ENCODE measurements around the gene RSAD2.

- TF ChIP-seq PRDM4 (tag by site-specific recombination; IDR thresholded peaks at IDR 0.05) (no peak), CTCF (tag by site-specific recombination; IDR thresholded peaks at IDR 0.05) (no peak), ZNF140 (tag by site-specific recombination; IDR thresholded peaks at IDR 0.05) (no peak), REST (tag by site-specific recombination; IDR thresholded peaks at IDR 0.05) (no peak), ZNF837 (tag by site-specific recombination; IDR thresholded peaks at IDR 0.05) (no peak), YY2 (tag by site-specific recombination; IDR thresholded peaks at IDR 0.05) (no peak), PRDM10 (tag by site-specific recombination; IDR thresholded peaks at IDR 0.05) (no peak), ZNF114 (tag by site-specific recombination; IDR thresholded peaks at IDR 0.05) (no peak), ZNF214 (tag by site-specific recombination; IDR thresholded peaks at IDR 0.05; ENCODE audit: borderline replicate concordance) (no peak), ZSCAN18 (tag by site-specific recombination; IDR thresholded peaks at IDR 0.05) (no peak), ZNF792 (tag by site-specific recombination; IDR thresholded peaks at IDR 0.05) (no peak), ZNF510 (tag by site-specific recombination; IDR thresholded peaks at IDR 0.05; ENCODE audit: insufficient replicate concordance) (no peak)
Measured at GRCh38 chr2:6887751-6888192, 10.2 kb downstream of the RSAD2 start.
